Stimulated activated CD4-positive, alpha-beta T cell treated with anti-CD3 and anti-CD28 coated beads, Interleukin-1b, Interleukin-23, amount 100 ng/mL, for 4 hours (primary cell): ENCODE results near the gene VSIG10L.

Experiments used
- DNase-seq, 2 donors: peaks; one replicate each; pipeline ENCODE4 v3.0.0-alpha.2; 2020; ENCODE audit warnings: low read depth in 2 of 2

Gene VSIG10L

GRCh38 chr19:51341976-51342580 is at the start of gene VSIG10L:
Gene VSIG10L, minus strand, starts transcription at chr19:51342139. Its CDS starts 15 bp downstream, at chr19:51342124.
- no peak for DNase-seq

- no peak for DNase-seq
Measured at GRCh38 chr19:51391073-51391611, 49.2 kb upstream of the VSIG10L start.

- DNase-seq: no peak
Measured at GRCh38 chr19:51389143-51389542, 47.2 kb upstream of the VSIG10L start.

- no peak for DNase-seq
Measured at GRCh38 chr19:51387924-51388389, 46.0 kb upstream of the VSIG10L start, which contains the start of gene LIM2. Gene LIM2, minus strand, starts transcription at chr19:51387974. Its CDS starts 531 bp downstream, at chr19:51387443.

GRCh38 chr19:51386882-51387520 is 45.1 kb upstream of the VSIG10L start:
- no peak for DNase-seq

GRCh38 chr19:51382004-51382403 is 40.1 kb upstream of the VSIG10L start:
- no peak for DNase-seq

- no peak for DNase-seq
Measured at GRCh38 chr19:51380379-51380778, 38.4 kb upstream of the VSIG10L start.

GRCh38 chr19:51377422-51377821 is 35.5 kb upstream of the VSIG10L start:
- DNase-seq: no peak

GRCh38 chr19:51375504-51376221 is 33.7 kb upstream of the VSIG10L start:
- no peak for DNase-seq

GRCh38 chr19:51372649-51373504 is 30.9 kb upstream of the VSIG10L start, which contains the start of gene NKG7:
Gene NKG7, minus strand, starts transcription at chr19:51372654. Its CDS starts 119 bp downstream, at chr19:51372535.
- peak; percentile 42 to 58 for DNase-seq

GRCh38 chr19:51372021-51372648 is 30.2 kb upstream of the VSIG10L start:
- no peak for DNase-seq

- DNase-seq: no peak
Measured at GRCh38 chr19:51371186-51371690, 29.3 kb upstream of the VSIG10L start.

GRCh38 chr19:51370230-51370629 is 28.3 kb upstream of the VSIG10L start:
- no peak for DNase-seq

GRCh38 chr19:51368366-51369282 is 26.7 kb upstream of the VSIG10L start, which contains the start of gene CLDND2:
Gene CLDND2, minus strand, starts transcription at chr19:51369003. Its CDS starts 426 bp downstream, at chr19:51368577.
- no peak for DNase-seq

GRCh38 chr19:51367565-51368365 is 25.8 kb upstream of the VSIG10L start:
- peak; percentile 97 to 98 for DNase-seq

- DNase-seq: no peak
Measured at GRCh38 chr19:51367255-51367564, 25.3 kb upstream of the VSIG10L start.

- peak; percentile 85 to 88 for DNase-seq
Measured at GRCh38 chr19:51366389-51367254, 24.7 kb upstream of the VSIG10L start.

GRCh38 chr19:51365965-51366388 is 24.0 kb upstream of the VSIG10L start, which contains the start of gene ETFB:
Gene ETFB, minus strand, starts transcription at chr19:51366388. Its CDS starts 62 bp downstream, at chr19:51366326.
- no peak for DNase-seq
